ENCODE results near the gene ZNF223. TPM values are rescaled to one million over a fixed set of nuclear protein-coding genes. Genes with fewer than 3 reads are reported as not detected.

ZNF223 gene
- total and polyA plus RNA-seq, 9 of the 15 experiments (the other 6 are each of a cell fraction or from before 2014, with no cell fraction given) = 0.21 to 1.8 (median 0.71) TPM

DNA sequence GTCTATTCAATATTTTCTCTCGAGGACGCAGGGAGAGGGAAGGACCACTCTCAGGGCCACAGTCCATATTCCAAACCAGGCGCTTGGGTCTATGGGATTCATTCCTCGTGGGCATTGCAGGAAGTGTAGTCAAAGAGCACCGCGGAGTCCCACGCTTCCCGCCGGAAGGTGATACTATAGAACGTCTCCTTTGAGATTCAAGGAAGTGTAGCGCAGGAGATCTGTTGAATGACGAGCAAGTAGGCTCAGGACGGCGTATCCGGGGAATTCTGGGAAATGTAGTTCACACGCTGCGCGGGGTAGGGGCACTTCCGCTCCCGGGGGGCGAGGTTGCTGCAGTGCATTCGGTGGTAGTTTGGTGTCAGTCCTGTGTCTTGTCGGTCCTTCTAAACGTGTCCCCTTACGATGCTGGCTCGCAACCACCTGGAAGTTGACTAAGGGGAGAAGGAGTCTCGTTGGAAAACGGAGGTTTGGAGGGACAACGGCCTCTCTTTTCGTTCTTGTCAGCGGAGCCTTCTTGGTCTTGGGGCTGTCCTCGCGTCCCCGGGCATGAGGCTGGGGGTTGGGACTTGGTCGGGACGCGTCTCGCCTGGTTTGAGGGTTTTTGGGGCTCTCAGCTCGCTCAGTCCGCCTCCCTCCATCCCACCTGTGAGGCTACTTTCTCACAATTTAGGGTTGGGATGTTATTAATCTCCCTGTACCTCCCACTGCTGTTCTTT is 20.1 kb downstream of the ZNF223 start, which contains the start of gene ZNF284 (continued):
- TF ChIP-seq, protein P1, sequence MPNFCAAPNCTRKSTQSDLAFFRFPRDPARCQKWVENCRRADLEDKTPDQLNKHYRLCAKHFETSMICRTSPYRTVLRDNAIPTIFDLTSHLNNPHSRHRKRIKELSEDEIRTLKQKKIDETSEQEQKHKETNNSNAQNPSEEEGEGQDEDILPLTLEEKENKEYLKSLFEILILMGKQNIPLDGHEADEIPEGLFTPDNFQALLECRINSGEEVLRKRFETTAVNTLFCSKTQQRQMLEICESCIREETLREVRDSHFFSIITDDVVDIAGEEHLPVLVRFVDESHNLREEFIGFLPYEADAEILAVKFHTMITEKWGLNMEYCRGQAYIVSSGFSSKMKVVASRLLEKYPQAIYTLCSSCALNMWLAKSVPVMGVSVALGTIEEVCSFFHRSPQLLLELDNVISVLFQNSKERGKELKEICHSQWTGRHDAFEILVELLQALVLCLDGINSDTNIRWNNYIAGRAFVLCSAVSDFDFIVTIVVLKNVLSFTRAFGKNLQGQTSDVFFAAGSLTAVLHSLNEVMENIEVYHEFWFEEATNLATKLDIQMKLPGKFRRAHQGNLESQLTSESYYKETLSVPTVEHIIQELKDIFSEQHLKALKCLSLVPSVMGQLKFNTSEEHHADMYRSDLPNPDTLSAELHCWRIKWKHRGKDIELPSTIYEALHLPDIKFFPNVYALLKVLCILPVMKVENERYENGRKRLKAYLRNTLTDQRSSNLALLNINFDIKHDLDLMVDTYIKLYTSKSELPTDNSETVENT (CRISPR knock-in tag; IDR thresholded peaks at IDR 0.05) = no peak
- TF ChIP-seq SNRNP70 (optimal IDR thresholded peaks at IDR 0.05; ENCODE audit: low read depth, low read length) (no peak), SMARCE1 (IDR thresholded peaks at IDR 0.05) (no peak), ZNF551 (CRISPR knock-in tag; IDR thresholded peaks at IDR 0.05) (no peak), KAT7 (CRISPR knock-in tag; IDR thresholded peaks at IDR 0.05; ENCODE audit: borderline replicate concordance) (no peak), KAT2B (IDR thresholded peaks at IDR 0.05; ENCODE audit: low read depth, low read length) (no peak), ZNF561 (CRISPR knock-in tag; conservative IDR thresholded peaks at IDR 0.05) (no peak), DIDO1 (tag; IDR thresholded peaks at IDR 0.05; ENCODE audit: low read depth) (peak; percentile 40; the same call in 1 of the 2 replicates), DNMT1 (IDR thresholded peaks at IDR 0.05) (no peak), FUS (optimal IDR thresholded peaks at IDR 0.05; ENCODE audit: low read depth, low read length) (no peak), TCF7L2 (IDR thresholded peaks at IDR 0.05; ENCODE audit: low read depth, low read length) (no peak), MXI1 (IDR thresholded peaks at IDR 0.05; ENCODE audit: low read depth, low read length) (no peak), ZNF217 (CRISPR knock-in tag; IDR thresholded peaks at IDR 0.05) (no peak), NFIC (IDR thresholded peaks at IDR 0.05) (no peak), RBM34 (IDR thresholded peaks at IDR 0.05; ENCODE audit: borderline replicate concordance, insufficient read depth, low read length) (no peak)
- TF ChIP-seq, protein P2, sequence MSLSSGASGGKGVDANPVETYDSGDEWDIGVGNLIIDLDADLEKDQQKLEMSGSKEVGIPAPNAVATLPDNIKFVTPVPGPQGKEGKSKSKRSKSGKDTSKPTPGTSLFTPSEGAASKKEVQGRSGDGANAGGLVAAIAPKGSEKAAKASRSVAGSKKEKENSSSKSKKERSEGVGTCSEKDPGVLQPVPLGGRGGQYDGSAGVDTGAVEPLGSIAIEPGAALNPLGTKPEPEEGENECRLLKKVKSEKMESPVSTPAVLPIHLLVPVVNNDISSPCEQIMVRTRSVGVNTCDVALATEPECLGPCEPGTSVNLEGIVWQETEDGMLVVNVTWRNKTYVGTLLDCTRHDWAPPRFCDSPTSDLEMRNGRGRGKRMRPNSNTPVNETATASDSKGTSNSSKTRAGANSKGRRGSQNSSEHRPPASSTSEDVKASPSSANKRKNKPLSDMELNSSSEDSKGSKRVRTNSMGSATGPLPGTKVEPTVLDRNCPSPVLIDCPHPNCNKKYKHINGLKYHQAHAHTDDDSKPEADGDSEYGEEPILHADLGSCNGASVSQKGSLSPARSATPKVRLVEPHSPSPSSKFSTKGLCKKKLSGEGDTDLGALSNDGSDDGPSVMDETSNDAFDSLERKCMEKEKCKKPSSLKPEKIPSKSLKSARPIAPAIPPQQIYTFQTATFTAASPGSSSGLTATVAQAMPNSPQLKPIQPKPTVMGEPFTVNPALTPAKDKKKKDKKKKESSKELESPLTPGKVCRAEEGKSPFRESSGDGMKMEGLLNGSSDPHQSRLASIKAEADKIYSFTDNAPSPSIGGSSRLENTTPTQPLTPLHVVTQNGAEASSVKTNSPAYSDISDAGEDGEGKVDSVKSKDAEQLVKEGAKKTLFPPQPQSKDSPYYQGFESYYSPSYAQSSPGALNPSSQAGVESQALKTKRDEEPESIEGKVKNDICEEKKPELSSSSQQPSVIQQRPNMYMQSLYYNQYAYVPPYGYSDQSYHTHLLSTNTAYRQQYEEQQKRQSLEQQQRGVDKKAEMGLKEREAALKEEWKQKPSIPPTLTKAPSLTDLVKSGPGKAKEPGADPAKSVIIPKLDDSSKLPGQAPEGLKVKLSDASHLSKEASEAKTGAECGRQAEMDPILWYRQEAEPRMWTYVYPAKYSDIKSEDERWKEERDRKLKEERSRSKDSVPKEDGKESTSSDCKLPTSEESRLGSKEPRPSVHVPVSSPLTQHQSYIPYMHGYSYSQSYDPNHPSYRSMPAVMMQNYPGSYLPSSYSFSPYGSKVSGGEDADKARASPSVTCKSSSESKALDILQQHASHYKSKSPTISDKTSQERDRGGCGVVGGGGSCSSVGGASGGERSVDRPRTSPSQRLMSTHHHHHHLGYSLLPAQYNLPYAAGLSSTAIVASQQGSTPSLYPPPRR (CRISPR knock-in tag; IDR thresholded peaks at IDR 0.05; ENCODE audit: borderline replicate concordance) = no peak
- TF ChIP-seq, protein P3, sequence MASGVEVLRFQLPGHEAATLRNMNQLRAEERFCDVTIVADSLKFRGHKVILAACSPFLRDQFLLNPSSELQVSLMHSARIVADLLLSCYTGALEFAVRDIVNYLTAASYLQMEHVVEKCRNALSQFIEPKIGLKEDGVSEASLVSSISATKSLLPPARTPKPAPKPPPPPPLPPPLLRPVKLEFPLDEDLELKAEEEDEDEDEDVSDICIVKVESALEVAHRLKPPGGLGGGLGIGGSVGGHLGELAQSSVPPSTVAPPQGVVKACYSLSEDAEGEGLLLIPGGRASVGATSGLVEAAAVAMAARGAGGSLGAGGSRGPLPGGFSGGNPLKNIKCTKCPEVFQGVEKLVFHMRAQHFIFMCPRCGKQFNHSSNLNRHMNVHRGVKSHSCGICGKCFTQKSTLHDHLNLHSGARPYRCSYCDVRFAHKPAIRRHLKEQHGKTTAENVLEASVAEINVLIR (CRISPR knock-in tag; IDR thresholded peaks at IDR 0.05) = no peak
- TF ChIP-seq, protein P4, sequence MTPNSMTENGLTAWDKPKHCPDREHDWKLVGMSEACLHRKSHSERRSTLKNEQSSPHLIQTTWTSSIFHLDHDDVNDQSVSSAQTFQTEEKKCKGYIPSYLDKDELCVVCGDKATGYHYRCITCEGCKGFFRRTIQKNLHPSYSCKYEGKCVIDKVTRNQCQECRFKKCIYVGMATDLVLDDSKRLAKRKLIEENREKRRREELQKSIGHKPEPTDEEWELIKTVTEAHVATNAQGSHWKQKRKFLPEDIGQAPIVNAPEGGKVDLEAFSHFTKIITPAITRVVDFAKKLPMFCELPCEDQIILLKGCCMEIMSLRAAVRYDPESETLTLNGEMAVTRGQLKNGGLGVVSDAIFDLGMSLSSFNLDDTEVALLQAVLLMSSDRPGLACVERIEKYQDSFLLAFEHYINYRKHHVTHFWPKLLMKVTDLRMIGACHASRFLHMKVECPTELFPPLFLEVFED (CRISPR knock-in tag; conservative IDR thresholded peaks at IDR 0.05) = no peak
